VCaP (cell line): Measurements from ENCODE around the gene IFNGR2.
A peak's percentile ranks its signal among the peaks of the same experiment; 100 is the strongest.
"Not testable (repeated sequence)": the region's sequence is repeated elsewhere in the genome, so short reads cannot be mapped to it uniquely, and the experiment has no call there.

ENCODE experiments used
- H3K27ac ChIP-seq: fragments of 450-650 bp; 2 replicates; pipeline ENCODE4 v1.5.1; 2017
- TF ChIP-seq, protein P1 (sequence below): fragments of 450-650 bp; conservative IDR thresholded peaks from 2 replicates; pipeline ENCODE4 v1.5.1; 2017; ENCODE audit warnings: mild to moderate bottlenecking, moderate library complexity

The IFNGR2 gene

GRCh38 chr21:33362044-33362555 is 41.1 kb upstream of the IFNGR2 start:
- peak overlapping the region; percentile 78 for H3K27ac ChIP-seq
- TF ChIP-seq, protein P1, sequence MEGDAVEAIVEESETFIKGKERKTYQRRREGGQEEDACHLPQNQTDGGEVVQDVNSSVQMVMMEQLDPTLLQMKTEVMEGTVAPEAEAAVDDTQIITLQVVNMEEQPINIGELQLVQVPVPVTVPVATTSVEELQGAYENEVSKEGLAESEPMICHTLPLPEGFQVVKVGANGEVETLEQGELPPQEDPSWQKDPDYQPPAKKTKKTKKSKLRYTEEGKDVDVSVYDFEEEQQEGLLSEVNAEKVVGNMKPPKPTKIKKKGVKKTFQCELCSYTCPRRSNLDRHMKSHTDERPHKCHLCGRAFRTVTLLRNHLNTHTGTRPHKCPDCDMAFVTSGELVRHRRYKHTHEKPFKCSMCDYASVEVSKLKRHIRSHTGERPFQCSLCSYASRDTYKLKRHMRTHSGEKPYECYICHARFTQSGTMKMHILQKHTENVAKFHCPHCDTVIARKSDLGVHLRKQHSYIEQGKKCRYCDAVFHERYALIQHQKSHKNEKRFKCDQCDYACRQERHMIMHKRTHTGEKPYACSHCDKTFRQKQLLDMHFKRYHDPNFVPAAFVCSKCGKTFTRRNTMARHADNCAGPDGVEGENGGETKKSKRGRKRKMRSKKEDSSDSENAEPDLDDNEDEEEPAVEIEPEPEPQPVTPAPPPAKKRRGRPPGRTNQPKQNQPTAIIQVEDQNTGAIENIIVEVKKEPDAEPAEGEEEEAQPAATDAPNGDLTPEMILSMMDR = no peak

- H3K27ac ChIP-seq = not testable (repeated sequence)
Observed at GRCh38 chr21:33363911-33364609, 39.2 kb upstream of the IFNGR2 start.

DNA sequence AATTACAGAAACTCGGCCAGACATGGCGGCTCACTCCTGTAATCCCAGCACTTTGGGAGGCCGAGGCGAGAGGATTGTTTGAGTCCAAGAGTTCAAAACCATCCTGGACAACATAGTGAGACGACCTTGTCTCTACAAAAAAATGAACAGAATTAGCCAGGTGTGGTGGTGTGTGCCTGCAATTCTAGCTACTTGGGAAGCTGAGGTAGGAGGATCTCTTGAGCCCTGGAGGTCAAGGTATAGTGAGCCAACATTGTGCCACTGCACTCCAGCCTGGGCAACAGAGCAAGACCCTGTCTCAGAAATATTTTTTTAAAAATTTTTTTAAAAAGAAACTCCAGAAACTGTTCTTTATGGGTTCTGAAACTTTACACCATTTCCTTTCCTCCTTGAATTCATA is 38.4 kb upstream of the IFNGR2 start:
- H3K27ac ChIP-seq = no peak overlapping the region
- TF ChIP-seq, protein P1 = no peak

GRCh38 chr21:33367309-33367973 is 35.8 kb upstream of the IFNGR2 start:
- TF ChIP-seq, protein P1 = no peak
- H3K27ac ChIP-seq = no peak overlapping the region

DNA sequence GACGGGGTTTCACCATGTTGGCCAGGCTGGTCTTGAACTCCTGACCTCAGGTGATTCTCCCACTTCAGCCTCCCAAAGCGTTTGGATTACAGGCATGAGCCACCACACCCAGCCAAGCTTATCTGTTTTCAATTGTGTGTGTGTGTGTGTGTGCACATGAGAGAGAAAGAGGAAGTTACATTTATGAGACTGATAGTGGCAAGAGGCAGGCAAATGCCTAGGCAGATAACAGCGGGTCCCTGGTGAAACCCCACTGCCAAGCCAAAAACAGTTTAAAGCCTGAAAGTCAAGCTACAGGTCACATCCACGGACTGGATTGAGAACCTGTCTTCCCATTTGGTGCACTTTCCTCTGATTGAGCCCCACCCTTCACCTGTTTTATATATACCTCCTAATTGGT is 35.1 kb upstream of the IFNGR2 start:
- TF ChIP-seq, protein P1 = no peak
- no peak overlapping the region for H3K27ac ChIP-seq

DNA sequence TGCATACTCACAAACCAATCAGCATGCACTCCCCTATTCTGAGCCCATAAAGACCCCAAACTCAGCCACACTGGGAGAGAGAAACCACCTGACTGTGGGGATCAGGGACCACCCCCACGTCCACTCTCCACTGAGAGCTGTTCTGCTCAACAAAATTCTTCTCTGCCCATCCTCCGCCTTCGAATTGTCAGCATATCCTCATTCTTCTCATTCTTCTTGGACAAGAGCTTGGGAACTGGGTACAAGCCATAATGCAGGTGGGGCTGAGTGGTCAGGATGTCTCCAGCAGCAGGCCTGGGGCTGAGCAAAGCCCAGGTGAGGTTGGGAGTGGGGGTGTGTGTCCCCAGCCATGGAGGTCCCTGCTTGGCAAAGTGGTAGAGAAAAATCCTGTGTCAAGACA is 34.6 kb upstream of the IFNGR2 start:
- TF ChIP-seq, protein P1 = no peak
- no peak overlapping the region for H3K27ac ChIP-seq

DNA sequence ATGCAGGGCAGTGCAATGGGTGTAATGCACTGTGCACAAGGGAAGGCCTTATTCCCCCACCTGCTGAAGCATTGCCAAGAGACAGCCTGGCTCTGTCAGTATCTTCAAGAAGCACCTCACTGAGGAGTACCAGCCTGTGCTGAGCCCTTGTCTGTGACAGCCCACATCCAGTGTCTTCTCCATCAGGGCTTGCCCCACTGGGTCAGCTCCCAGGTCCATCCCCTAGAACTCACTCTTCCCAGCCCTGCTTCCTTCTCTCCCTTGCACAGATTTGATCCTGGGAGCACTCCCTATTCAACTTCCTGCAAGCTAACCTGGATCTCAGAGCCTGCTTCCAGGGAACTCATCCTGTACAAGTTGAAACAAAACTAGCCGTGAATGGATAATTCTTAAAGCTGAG is 33.6 kb upstream of the IFNGR2 start:
- TF ChIP-seq, protein P1 = no peak
- H3K27ac ChIP-seq = no peak overlapping the region

- TF ChIP-seq, protein P1 = no peak
- H3K27ac ChIP-seq = no peak overlapping the region
Observed at GRCh38 chr21:33370305-33370704, 32.9 kb upstream of the IFNGR2 start.
